MM.1S (cell line): ENCODE data around the gene ADPRH.

Source experiments
- DNase-seq: peaks from one replicate; pipeline ENCODE4 v3.0.0-alpha.2; 2015
- H2AFZ ChIP-seq: fragments of 300-600 bp; sonication (generic); 2 replicates; pipeline ENCODE4 v1.6.0; 2016; ENCODE audit warnings: antibody characterized with exemption, low read length
- H3F3A ChIP-seq: fragments of 300-600 bp; sonication (generic); 2 replicates; pipeline ENCODE4 v1.6.1; 2016; ENCODE audit warnings: mild to moderate bottlenecking, antibody characterized with exemption, low read length, moderate library complexity, mixed read lengths; ENCODE audit not compliant: insufficient read depth
- H3K27ac ChIP-seq: fragments of 300-600 bp; sonication (generic); 2 replicates; pipeline ENCODE4 v1.5.1; 2016; ENCODE audit warnings: mild to moderate bottlenecking, low read length
- H3K27me3 ChIP-seq: fragments of 300-600 bp; sonication (generic); replicated peaks from 2 replicates; pipeline ENCODE4 v1.6.0; 2016; ENCODE audit warnings: low read length; ENCODE audit not compliant: insufficient read depth
- H3K36me3 ChIP-seq: fragments of 300-600 bp; sonication (generic); replicated peaks from 2 replicates; pipeline ENCODE4 v1.6.1; 2016; ENCODE audit warnings: mild to moderate bottlenecking, low read length, mixed read lengths; ENCODE audit not compliant: insufficient read depth
- H3K4me1 ChIP-seq: fragments of 300-600 bp; sonication (generic); 2 replicates; pipeline ENCODE4 v1.6.1; 2016; ENCODE audit warnings: low read length, mixed read lengths
- H3K4me2 ChIP-seq: fragments of 300-600 bp; sonication (generic); 2 replicates; pipeline ENCODE4 v1.6.0; 2016; ENCODE audit warnings: low read depth, low read length
- H3K4me3 ChIP-seq: fragments of 300-600 bp; sonication (generic); 2 replicates; pipeline ENCODE4 v1.5.1; 2016; ENCODE audit warnings: low read length, mixed read lengths
- H3K79me2 ChIP-seq: fragments of 300-600 bp; sonication (generic); 2 replicates; pipeline ENCODE4 v1.6.1; 2016; ENCODE audit warnings: mixed run types, low read length, mixed read lengths
- H3K9ac ChIP-seq: fragments of 300-600 bp; sonication (generic); 2 replicates; pipeline ENCODE4 v1.6.1; 2016; ENCODE audit warnings: low read length, mixed read lengths
- H3K9me2 ChIP-seq: fragments of 300-600 bp; sonication (generic); replicated peaks from 2 replicates; pipeline ENCODE4 v1.6.1; 2016; ENCODE audit warnings: mild to moderate bottlenecking, low read length, mixed read lengths; ENCODE audit not compliant: insufficient read depth
- H3K9me3 ChIP-seq: fragments of 300-600 bp; sonication (generic); replicated peaks from 2 replicates; pipeline ENCODE4 v1.6.1; 2016; ENCODE audit warnings: mild to moderate bottlenecking, low read length, mixed read lengths; ENCODE audit not compliant: insufficient read depth
- H4K20me1 ChIP-seq: fragments of 300-600 bp; sonication (generic); 2 replicates; pipeline ENCODE4 v1.6.1; 2016; ENCODE audit warnings: mild to moderate bottlenecking, low read length, moderate library complexity, mixed read lengths; ENCODE audit not compliant: insufficient read depth
- CTCF ChIP-seq: fragments of 300-600 bp; sonication (generic); IDR thresholded peaks from 2 replicates; pipeline ENCODE4 v1.5.1; 2016; ENCODE audit warnings: antibody characterized with exemption, low read length, mixed read lengths
- EZH2 ChIP-seq: fragments of 300-600 bp; sonication (generic); optimal IDR thresholded peaks from 2 replicates; pipeline ENCODE3; 2017; ENCODE audit warnings: low read depth, mild to moderate bottlenecking, antibody characterized with exemption, low read length, mixed read lengths
- EZH2phosphoT487 ChIP-seq: fragments of 300-600 bp; sonication (generic); IDR thresholded peaks from 2 replicates; pipeline ENCODE4 v1.6.1; 2018; ENCODE audit warnings: antibody characterized with exemption, low read length

Gene ADPRH

GRCh38 chr3:119582178-119582577 lies 2.9 kb downstream of the ADPRH start:
- no peak for DNase-seq
- Histone ChIP-seq H3K9ac (no peak overlapping the region), H3K36me3 (no peaks in the 10 kb centered on the region), H2AFZ (no peak overlapping the region), H3K27ac (no peak overlapping the region), H3K9me3 (no peaks in the 10 kb centered on the region), H4K20me1 (no peaks in the 10 kb centered on the region), H3K4me1 (no peaks in the 10 kb centered on the region), H3K9me2 (no peaks in the 10 kb centered on the region), H3K27me3 (no peaks in the 10 kb centered on the region), H3K4me3 (no peak overlapping the region), H3F3A (peaks cover 3% of the 10 kb centered on the region; the same call in 1 of the 2 replicates), H3K79me2 (no peaks in the 10 kb centered on the region), H3K4me2 (no peak overlapping the region)
- no peak for TF ChIP-seq CTCF
- TF ChIP-seq EZH2 = no peak
- TF ChIP-seq EZH2phosphoT487 = no peak

- no peaks in the 10 kb centered on the region for H3K9me3 ChIP-seq
- H3F3A ChIP-seq = peaks cover 3% of the 10 kb centered on the region; the same call in 1 of the 2 replicates
- no peak overlapping the region for H3K4me3 ChIP-seq
- TF ChIP-seq EZH2 (no peak), CTCF (no peak), EZH2phosphoT487 (no peak)
- no peaks in the 10 kb centered on the region for H3K79me2 ChIP-seq
- peaks cover 11% of the 10 kb centered on the region; the same call in 1 of the 2 replicates for H3K4me1 ChIP-seq
- no peaks in the 10 kb centered on the region for H3K27me3 ChIP-seq
- H3K36me3 ChIP-seq = no peaks in the 10 kb centered on the region
- H3K27ac ChIP-seq = no peak overlapping the region
- no peak overlapping the region for H2AFZ ChIP-seq
- H3K4me2 ChIP-seq = no peak overlapping the region
- no peaks in the 10 kb centered on the region for H3K9me2 ChIP-seq
- no peaks in the 10 kb centered on the region for H4K20me1 ChIP-seq
- H3K9ac ChIP-seq = no peak overlapping the region
- no peak for DNase-seq
Measured at GRCh38 chr3:119585208-119585607, 5.9 kb downstream of the ADPRH start.

GRCh38 chr3:119585856-119586570 lies 6.7 kb downstream of the ADPRH start:
- H3K4me1 ChIP-seq = peaks cover 11% of the 10 kb centered on the region; the same call in 1 of the 2 replicates
- no peak for DNase-seq
- no peak overlapping the region for H3K4me2 ChIP-seq
- no peaks in the 10 kb centered on the region for H3K9me2 ChIP-seq
- no peaks in the 10 kb centered on the region for H3K9me3 ChIP-seq
- no peak overlapping the region for H3K27ac ChIP-seq
- H3K27me3 ChIP-seq = no peaks in the 10 kb centered on the region
- TF ChIP-seq EZH2 (no peak), CTCF (no peak), EZH2phosphoT487 (no peak)
- H3K9ac ChIP-seq = no peak overlapping the region
- no peaks in the 10 kb centered on the region for H3K79me2 ChIP-seq
- H2AFZ ChIP-seq = no peak overlapping the region
- no peaks in the 10 kb centered on the region for H3K36me3 ChIP-seq
- no peaks in the 10 kb centered on the region for H4K20me1 ChIP-seq
- no peak overlapping the region for H3K4me3 ChIP-seq
- no peaks in the 10 kb centered on the region for H3F3A ChIP-seq
